ENCODE measurements around the gene GNG7.

DNA sequence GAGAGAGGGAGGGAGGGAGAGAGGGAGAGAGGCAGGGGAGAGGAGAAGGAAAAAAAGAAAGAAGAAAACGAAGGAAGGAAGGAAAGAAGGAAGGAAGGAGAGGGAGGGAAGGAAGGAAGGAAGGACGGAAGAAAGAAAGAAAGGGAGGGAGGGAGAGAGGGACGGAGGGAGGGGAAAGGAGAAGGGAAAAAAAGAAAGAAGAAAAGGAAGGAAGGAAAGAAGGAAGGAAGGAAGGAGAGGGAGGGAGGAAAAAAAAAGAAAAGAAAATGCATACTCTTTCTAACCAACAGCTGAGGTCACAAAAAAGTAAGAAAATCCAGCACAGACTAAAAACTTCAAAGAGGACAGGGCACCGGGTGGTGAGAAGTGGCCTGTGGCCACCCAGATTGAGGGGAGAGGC is 109.7 kb downstream of the GNG7 start:
- TF ChIP-seq, protein P1, sequence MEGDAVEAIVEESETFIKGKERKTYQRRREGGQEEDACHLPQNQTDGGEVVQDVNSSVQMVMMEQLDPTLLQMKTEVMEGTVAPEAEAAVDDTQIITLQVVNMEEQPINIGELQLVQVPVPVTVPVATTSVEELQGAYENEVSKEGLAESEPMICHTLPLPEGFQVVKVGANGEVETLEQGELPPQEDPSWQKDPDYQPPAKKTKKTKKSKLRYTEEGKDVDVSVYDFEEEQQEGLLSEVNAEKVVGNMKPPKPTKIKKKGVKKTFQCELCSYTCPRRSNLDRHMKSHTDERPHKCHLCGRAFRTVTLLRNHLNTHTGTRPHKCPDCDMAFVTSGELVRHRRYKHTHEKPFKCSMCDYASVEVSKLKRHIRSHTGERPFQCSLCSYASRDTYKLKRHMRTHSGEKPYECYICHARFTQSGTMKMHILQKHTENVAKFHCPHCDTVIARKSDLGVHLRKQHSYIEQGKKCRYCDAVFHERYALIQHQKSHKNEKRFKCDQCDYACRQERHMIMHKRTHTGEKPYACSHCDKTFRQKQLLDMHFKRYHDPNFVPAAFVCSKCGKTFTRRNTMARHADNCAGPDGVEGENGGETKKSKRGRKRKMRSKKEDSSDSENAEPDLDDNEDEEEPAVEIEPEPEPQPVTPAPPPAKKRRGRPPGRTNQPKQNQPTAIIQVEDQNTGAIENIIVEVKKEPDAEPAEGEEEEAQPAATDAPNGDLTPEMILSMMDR (IDR thresholded peaks at IDR 0.05; ENCODE audit: low read depth, low read length): no peak
- no peak for TF ChIP-seq EZH2phosphoT487 (IDR thresholded peaks at IDR 0.05; ENCODE audit: low read depth)
